ENCODE measurements around the gene TAF11L5.
"Not testable (repeated sequence)": the region's sequence is repeated elsewhere in the genome, so short reads cannot be mapped to it uniquely, and the experiment has no call there.

TAF11L5 gene

GRCh38 chr5:17524935-17525334 lies at the start of gene TAF11L5:
TSS of gene TAF11L5 (plus strand) at chr5:17525235.
- not testable (repeated sequence) for FAIRE-seq; DNase-seq (ENCODE audit: insufficient read length, low spot score)

- DNase-seq (ENCODE audit: insufficient read length, low spot score), result no peak
- FAIRE-seq, result no peak
Observed at GRCh38 chr5:17477043-17477442, 48.0 kb upstream of the TAF11L5 start.

GRCh38 chr5:17477573-17478265 lies 47.3 kb upstream of the TAF11L5 start:
- FAIRE-seq, result no peak
- DNase-seq (ENCODE audit: insufficient read length, low spot score), result no peak

- DNase-seq (ENCODE audit: insufficient read length, low spot score), result no peak
Observed at GRCh38 chr5:17481378-17481777, 43.7 kb upstream of the TAF11L5 start.

GRCh38 chr5:17482790-17483189 lies 42.2 kb upstream of the TAF11L5 start:
- FAIRE-seq (no peak), DNase-seq (ENCODE audit: insufficient read length, low spot score) (no peak)

More at GRCh38 chr5:17481378-17481777, 43.7 kb upstream of the TAF11L5 start:
- FAIRE-seq, result no peak

GRCh38 chr5:17486464-17487173 lies 38.4 kb upstream of the TAF11L5 start:
- FAIRE-seq, result peak; percentile 55
- not testable (repeated sequence) for DNase-seq (ENCODE audit: insufficient read length, low spot score)

- DNase-seq (ENCODE audit: insufficient read length, low spot score), result no peak
Observed at GRCh38 chr5:17487174-17487512, 37.9 kb upstream of the TAF11L5 start.

GRCh38 chr5:17491257-17491656 lies 33.8 kb upstream of the TAF11L5 start:
- peak; percentile 75 for FAIRE-seq
- DNase-seq (ENCODE audit: insufficient read length, low spot score), result not testable (repeated sequence)

More at GRCh38 chr5:17487174-17487512, 37.9 kb upstream of the TAF11L5 start:
- no peak for FAIRE-seq

- FAIRE-seq (peak; percentile 9), DNase-seq (ENCODE audit: insufficient read length, low spot score) (no peak)
Observed at GRCh38 chr5:17492770-17493169, 32.3 kb upstream of the TAF11L5 start.

- FAIRE-seq, result no peak
- no peak for DNase-seq (ENCODE audit: insufficient read length, low spot score)
Observed at GRCh38 chr5:17497446-17497845, 27.6 kb upstream of the TAF11L5 start.

- FAIRE-seq; DNase-seq (ENCODE audit: insufficient read length, low spot score): not testable (repeated sequence)
Observed at GRCh38 chr5:17497931-17498330, 27.1 kb upstream of the TAF11L5 start, which contains the start of gene TAF11L2. TSS of gene TAF11L2 (plus strand) at chr5:17498231.

GRCh38 chr5:17511775-17512325 lies 13.2 kb upstream of the TAF11L5 start:
- no peak for FAIRE-seq

GRCh38 chr5:17517526-17517925 lies 7.5 kb upstream of the TAF11L5 start:
- FAIRE-seq; DNase-seq (ENCODE audit: insufficient read length, low spot score): not testable (repeated sequence)

More at GRCh38 chr5:17511775-17512325, 13.2 kb upstream of the TAF11L5 start:
- no peak for DNase-seq (ENCODE audit: insufficient read length, low spot score)

GRCh38 chr5:17518067-17518466 lies 7.0 kb upstream of the TAF11L5 start, which contains the start of gene TAF11L3:
TSS of gene TAF11L3 (plus strand) at chr5:17518367.
- FAIRE-seq; DNase-seq (ENCODE audit: insufficient read length, low spot score): not testable (repeated sequence)

- FAIRE-seq; DNase-seq (ENCODE audit: insufficient read length, low spot score): not testable (repeated sequence)
Observed at GRCh38 chr5:17519508-17519907, 5.5 kb upstream of the TAF11L5 start.

- FAIRE-seq; DNase-seq (ENCODE audit: insufficient read length, low spot score): not testable (repeated sequence)
Observed at GRCh38 chr5:17521501-17521900, 3.5 kb upstream of the TAF11L5 start, which contains the start of gene TAF11L4. TSS of gene TAF11L4 (plus strand) at chr5:17521801.

GRCh38 chr5:17526504-17526903 lies 1.5 kb downstream of the TAF11L5 start:
- not testable (repeated sequence) for DNase-seq (ENCODE audit: insufficient read length, low spot score)
- peak; percentile 62 for FAIRE-seq

GRCh38 chr5:17528369-17528768 lies 3.3 kb downstream of the TAF11L5 start, which contains the start of gene TAF11L6:
TSS of gene TAF11L6 (plus strand) at chr5:17528669.
- not testable (repeated sequence) for DNase-seq (ENCODE audit: insufficient read length, low spot score); FAIRE-seq

All from HTR-8/SVneo (cell line).